Endothelial cell of umbilical vein (primary cell): ENCODE results near the gene BHMT. TPM values are rescaled to one million over a fixed set of nuclear protein-coding genes. Genes with fewer than 3 reads are reported as not detected.

ENCODE experiments used
- BruUV-seq: library from RNA; stranded (reverse); fragments of 400-500 nt; replicated peaks from 2 replicates; lab custom pipeline; 2021; lab: Mats Ljungman, UMichigan
- CTCF ChIA-PET: fragments of 300-600, 350-600 bp; sonication (Branson Sonifier 250); formaldehyde crosslinking; loops from one replicate; lab custom pipeline; 2021; ENCODE audit warnings: antibody characterized with exemption, inconsistent platforms; lab: Charles Lee
- POLR2A ChIA-PET: fragments of 300-600, 350-600 bp; sonication (Branson Sonifier 250); formaldehyde crosslinking; loops from one replicate; lab custom pipeline; 2021; ENCODE audit warnings: antibody characterized with exemption, inconsistent platforms; lab: Charles Lee
- DNase-seq: peaks from one replicate; pipeline ENCODE4 v3.0.0-alpha.2; 2011; ENCODE audit warnings: low read depth, low spot score
- FAIRE-seq: peaks from 2 replicates; lab custom pipeline; 2011; peaks lifted over from hg19 to GRCh38; lab: Jason Lieb, UNC
- H2AFZ ChIP-seq: 2 replicates; pipeline ENCODE4 v1.6.0; 2012; ENCODE audit warnings: low read depth, low read length, control low read depth, inconsistent platforms
- H3K27ac ChIP-seq: 2 replicates; pipeline ENCODE4 v1.5.1; 2011; ENCODE audit warnings: low read depth, mild to moderate bottlenecking, control low read depth, low read length, moderate library complexity; ENCODE audit not compliant: insufficient read depth
- H3K27me3 ChIP-seq, 2 experiments: 2 replicates each; pipeline versions ENCODE4 v1.6.0 to v1.6.1; 2011; ENCODE audit warnings: low read length in 2 of 2, mixed read lengths in 1 of 2; ENCODE audit not compliant: control insufficient read depth in 2 of 2, insufficient read depth in 2 of 2
- H3K36me3 ChIP-seq, 2 experiments: 2 replicates in 1 of 2; 3 replicates in 1 of 2; pipeline ENCODE4 v1.5.1; 2011; ENCODE audit warnings: low read length in 2 of 2, mild to moderate bottlenecking in 1 of 2, moderate library complexity in 1 of 2; ENCODE audit not compliant: control insufficient read depth in 2 of 2, insufficient read depth in 2 of 2; ENCODE audit errors: extremely low read depth in 1 of 2
- H3K4me1 ChIP-seq: 3 replicates; pipeline ENCODE4 v1.5.1; 2011; ENCODE audit warnings: mild to moderate bottlenecking, low read length; ENCODE audit not compliant: control insufficient read depth, insufficient read depth; ENCODE audit errors: extremely low read depth
- H3K4me2 ChIP-seq: 2 replicates; pipeline ENCODE4 v1.6.1; 2011; ENCODE audit warnings: low read length, control low read depth, mixed read lengths; ENCODE audit not compliant: insufficient read depth
- H3K4me3 ChIP-seq, 3 experiments: fragments of 200-600 bp in 1 of 3; sonication (generic), shearing (Covaris generic) in 1 of 3; replicated peaks in 1 of 3; 2 replicates each; pipeline ENCODE4 v1.5.1; 2011 to 2016; ENCODE audit warnings: control low read depth in 3 of 3, low read length in 3 of 3, mild to moderate bottlenecking in 2 of 3, inconsistent platforms in 1 of 3, low read depth in 1 of 3, moderate library complexity in 1 of 3; ENCODE audit not compliant: insufficient read depth in 1 of 3
- H3K79me2 ChIP-seq: 2 replicates; pipeline ENCODE4 v1.6.0; 2012; ENCODE audit warnings: low read length, inconsistent platforms; ENCODE audit not compliant: control insufficient read depth, insufficient read depth
- H3K9ac ChIP-seq: replicated peaks from 2 replicates; pipeline ENCODE3; 2011; ENCODE audit warnings: low read length, control low read depth; ENCODE audit not compliant: insufficient read depth; ENCODE audit errors: extremely low read depth
- H3K9me1 ChIP-seq: replicated peaks from 3 replicates; pipeline ENCODE4 v1.6.0; 2011; ENCODE audit warnings: mild to moderate bottlenecking, low read length; ENCODE audit not compliant: control insufficient read depth, insufficient read depth; ENCODE audit errors: extremely low read depth
- H3K9me3 ChIP-seq: replicated peaks from 2 replicates; pipeline ENCODE4 v1.5.1; 2012; ENCODE audit warnings: low read length, inconsistent platforms; ENCODE audit not compliant: control insufficient read depth, insufficient read depth
- H4K20me1 ChIP-seq: replicated peaks from 2 replicates; pipeline ENCODE3; 2011; ENCODE audit warnings: mild to moderate bottlenecking, low read length; ENCODE audit not compliant: control insufficient read depth, insufficient read depth; ENCODE audit errors: extremely low read depth
- EZH2 ChIP-seq: IDR thresholded peaks from 2 replicates; pipeline ENCODE4 v1.6.1; 2012; ENCODE audit warnings: borderline replicate concordance, low read depth, mild to moderate bottlenecking, moderate library complexity, low read length, inconsistent platforms; ENCODE audit not compliant: severe bottlenecking
- FOS ChIP-seq: IDR thresholded peaks from 2 replicates; pipeline ENCODE4 v1.6.1; 2011; ENCODE audit warnings: mild to moderate bottlenecking, low read length, moderate library complexity, borderline replicate concordance; ENCODE audit not compliant: insufficient read depth
- GATA2 ChIP-seq: IDR thresholded peaks from 2 replicates; pipeline ENCODE4 v1.7.0; 2011; ENCODE audit warnings: low read depth, mild to moderate bottlenecking, moderate library complexity, mixed read lengths, low read length; ENCODE audit not compliant: insufficient read length, insufficient read depth
- JUN ChIP-seq: IDR thresholded peaks from 2 replicates; pipeline ENCODE4 v1.6.1; 2011; ENCODE audit warnings: borderline replicate concordance, low read depth; ENCODE audit not compliant: insufficient read length, insufficient read depth
- MYC ChIP-seq: IDR thresholded peaks from one replicate; pipeline ENCODE4 v1.6.1; 2011; ENCODE audit warnings: mild to moderate bottlenecking, low read depth, low read length
- POLR2A ChIP-seq: IDR thresholded peaks from 2 replicates; pipeline ENCODE4 v1.6.1; 2012; ENCODE audit warnings: low read depth, mild to moderate bottlenecking, control low read depth, low read length
- POLR2AphosphoS5 ChIP-seq: IDR thresholded peaks from 2 replicates; pipeline ENCODE4 v1.6.1; 2012; ENCODE audit warnings: low read depth, mild to moderate bottlenecking, control low read depth, low read length, moderate library complexity; ENCODE audit not compliant: insufficient read depth
- dilution Hi-C: fragments of 300-500 bp; cut with MboI; formaldehyde crosslinking; loops from one replicate; pipeline ENCODE4 v1.15.0; 2019; ENCODE audit warnings: low sequenced_read_pairs; ENCODE audit not compliant: extremely low pct_ligation_motif_present
- intact Hi-C: fragments of 100-400 bp; cut with micrococcal nuclease; formaldehyde crosslinking; loops from one replicate; pipeline ENCODE4 v1.10.0; 2022
- polyA plus RNA-seq, 4 experiments: library from polyadenylated mRNA; depleted of rRNA in 3 of 4; stranded (reverse) in 3 of 4; unstranded in 1 of 4; fragments of >200 nt; gene quantifications; 2 replicates each; pipeline versions ENCODE4 v1.2.1 to v1.2.3, GENCODE V29; 2011 to 2012; ENCODE audit warnings: missing spikeins in 1 of 4
- total RNA-seq: library from RNA; stranded (reverse); gene quantifications from 2 replicates; pipeline ENCODE4 v1.2.3, GENCODE V29; 2021
- TF ChIP-seq, protein P1 (sequence below), 2 donors: IDR thresholded peaks; 1 replicate in 1 of 2; 2 replicates in 1 of 2; pipeline ENCODE4 v1.5.1; 2011; ENCODE audit warnings: low read length in 2 of 2, mild to moderate bottlenecking in 2 of 2, moderate library complexity in 2 of 2, control low read depth in 1 of 2, inconsistent platforms in 1 of 2, low read depth in 1 of 2; ENCODE audit not compliant: insufficient read depth in 1 of 2; ENCODE audit errors: extremely low read depth in 1 of 2
- TF ChIP-seq, protein P2 (sequence below): IDR thresholded peaks from 2 replicates; pipeline ENCODE4 v1.6.1; 2011; ENCODE audit not compliant: insufficient read depth, insufficient read length

BHMT gene
- total and polyA plus RNA-seq, 2 donors (not counting 3 experiments of a cell fraction or from before 2014, with no cell fraction given), result not detected

DNA sequence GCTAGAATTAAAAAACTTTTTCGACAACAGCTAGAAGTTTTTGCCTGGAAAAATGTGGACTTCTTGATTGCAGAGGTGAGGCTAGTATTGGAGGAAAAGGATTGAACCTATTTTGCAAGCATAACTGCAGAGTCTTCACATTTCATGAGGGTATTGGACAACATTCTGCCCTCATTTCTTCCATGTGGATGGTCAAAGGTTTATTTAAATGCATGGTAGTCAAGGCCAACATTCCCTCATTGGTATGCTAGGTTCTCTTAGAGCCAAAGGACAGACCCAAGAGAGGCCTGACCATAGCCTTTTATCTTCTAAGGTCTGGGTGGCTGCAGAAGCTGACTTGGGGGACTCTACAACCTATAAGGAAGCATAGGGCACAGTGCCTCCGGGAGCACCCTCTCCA is 30.8 kb upstream of the BHMT start:
- CTCF ChIA-PET, result interaction anchor here (1.4 to 2.4 kb wide), 2 partner anchors 52 to 56 kb away, joined by 3 to 7 read pairs; no protein-coding TSS in a partner anchor

DNA sequence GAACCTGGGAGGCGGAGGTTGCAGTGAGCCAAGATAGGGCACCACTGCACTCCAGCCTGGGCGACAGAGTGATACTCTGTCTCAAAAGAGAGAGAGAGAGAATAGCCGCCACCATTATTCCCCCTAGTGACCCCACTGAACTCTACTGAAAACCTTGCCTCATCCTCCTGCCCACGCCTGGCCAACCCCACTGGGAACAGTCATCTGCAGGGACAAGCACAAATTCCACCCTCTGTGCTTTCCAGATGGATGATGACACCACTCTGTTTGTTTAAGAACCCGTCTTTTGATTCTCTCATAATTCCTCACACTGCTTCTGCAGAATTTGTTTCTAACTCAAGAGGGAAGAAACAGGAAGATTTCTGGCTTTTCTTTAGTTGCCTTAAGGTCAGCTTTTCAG is 29.8 kb upstream of the BHMT start:
- no peaks in the 10 kb centered on the region for H3K36me3 ChIP-seq
- no peaks in the 10 kb centered on the region for H4K20me1 ChIP-seq
- no peak for DNase-seq
- intact Hi-C loops (no loop called here), dilution Hi-C loops (no loop called here)
- H2AFZ ChIP-seq, result no peak overlapping the region
- BruUV-seq, result no TSS peak
- no peak overlapping the region for H3K27ac ChIP-seq
- no peaks in the 10 kb centered on the region for H3K79me2 ChIP-seq
- POLR2A ChIA-PET, result no interaction called here
- no peak for TF ChIP-seq FOS
- no peak for TF ChIP-seq POLR2AphosphoS5
- no peak for TF ChIP-seq JUN
- TF ChIP-seq, protein P1, sequence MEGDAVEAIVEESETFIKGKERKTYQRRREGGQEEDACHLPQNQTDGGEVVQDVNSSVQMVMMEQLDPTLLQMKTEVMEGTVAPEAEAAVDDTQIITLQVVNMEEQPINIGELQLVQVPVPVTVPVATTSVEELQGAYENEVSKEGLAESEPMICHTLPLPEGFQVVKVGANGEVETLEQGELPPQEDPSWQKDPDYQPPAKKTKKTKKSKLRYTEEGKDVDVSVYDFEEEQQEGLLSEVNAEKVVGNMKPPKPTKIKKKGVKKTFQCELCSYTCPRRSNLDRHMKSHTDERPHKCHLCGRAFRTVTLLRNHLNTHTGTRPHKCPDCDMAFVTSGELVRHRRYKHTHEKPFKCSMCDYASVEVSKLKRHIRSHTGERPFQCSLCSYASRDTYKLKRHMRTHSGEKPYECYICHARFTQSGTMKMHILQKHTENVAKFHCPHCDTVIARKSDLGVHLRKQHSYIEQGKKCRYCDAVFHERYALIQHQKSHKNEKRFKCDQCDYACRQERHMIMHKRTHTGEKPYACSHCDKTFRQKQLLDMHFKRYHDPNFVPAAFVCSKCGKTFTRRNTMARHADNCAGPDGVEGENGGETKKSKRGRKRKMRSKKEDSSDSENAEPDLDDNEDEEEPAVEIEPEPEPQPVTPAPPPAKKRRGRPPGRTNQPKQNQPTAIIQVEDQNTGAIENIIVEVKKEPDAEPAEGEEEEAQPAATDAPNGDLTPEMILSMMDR (IDR thresholded peaks at IDR 0.05; ENCODE audit: extremely low read depth in 1 of 2, insufficient read depth in 1 of 2, low read depth in 1 of 2, low read length in 2 of 2), result no peak
- TF ChIP-seq EZH2, result no peak
- TF ChIP-seq MYC, result no peak
- no peak for TF ChIP-seq POLR2A
- TF ChIP-seq GATA2, result no peak
- TF ChIP-seq, protein P2, sequence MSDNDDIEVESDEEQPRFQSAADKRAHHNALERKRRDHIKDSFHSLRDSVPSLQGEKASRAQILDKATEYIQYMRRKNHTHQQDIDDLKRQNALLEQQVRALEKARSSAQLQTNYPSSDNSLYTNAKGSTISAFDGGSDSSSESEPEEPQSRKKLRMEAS, result no peak
- no peaks in the 10 kb centered on the region for H3K4me1 ChIP-seq
- no peaks in the 10 kb centered on the region for H3K9me3 ChIP-seq
- FAIRE-seq, result no peak
- H3K27me3 ChIP-seq, result no peaks in the 10 kb centered on the region
- no peaks in the 10 kb centered on the region for H3K9me1 ChIP-seq
- no peak overlapping the region for H3K9ac ChIP-seq
- H3K4me3 ChIP-seq, result no peak overlapping the region
- CTCF ChIA-PET, result no interaction called here
- H3K4me2 ChIP-seq, result no peak overlapping the region

More for the DNA sequence above, 30.8 kb upstream of the BHMT start:
- no peaks in the 10 kb centered on the region for H3K9me3 ChIP-seq
- dilution Hi-C loops (no loop called here), intact Hi-C loops (no loop called here)
- no peak overlapping the region for H3K4me2 ChIP-seq
- H4K20me1 ChIP-seq, result no peaks in the 10 kb centered on the region
- no peaks in the 10 kb centered on the region for H3K9me1 ChIP-seq
- no peaks in the 10 kb centered on the region for H3K27me3 ChIP-seq
- no peaks in the 10 kb centered on the region for H3K79me2 ChIP-seq
- no peaks in the 10 kb centered on the region for H3K4me1 ChIP-seq
- no peak overlapping the region for H2AFZ ChIP-seq
- DNase-seq (no peak), FAIRE-seq (no peak)
- POLR2A ChIA-PET, result no interaction called here
- no peak overlapping the region for H3K4me3 ChIP-seq
- no peak overlapping the region for H3K27ac ChIP-seq
- BruUV-seq, result no TSS peak
- TF ChIP-seq FOS (no peak), GATA2 (no peak), MYC (no peak)
- TF ChIP-seq, protein P2, result no peak
- TF ChIP-seq, protein P1 (IDR thresholded peaks at IDR 0.05; ENCODE audit: extremely low read depth in 1 of 2, insufficient read depth in 1 of 2, low read depth in 1 of 2, low read length in 2 of 2), result no peak
- no peaks in the 10 kb centered on the region for H3K36me3 ChIP-seq
- no peak overlapping the region for H3K9ac ChIP-seq
